A549 (cell line): ENCODE measurements around the gene HS6ST1.

ENCODE experiments used
- BHLHE40 ChIP-seq: IDR thresholded peaks from 2 replicates; pipeline ENCODE4 v1.6.1; 2012; ENCODE audit warnings: low read depth, low read length, inconsistent platforms
- EP300 ChIP-seq, 2 experiments: fragments of >200 bp; sonication (Bioruptor Twin); formaldehyde crosslinking; IDR thresholded peaks; 2 replicates in 1 of 2; 3 replicates in 1 of 2; pipeline ENCODE4 v1.6.1; 2016 to 2017
- HDAC2 ChIP-seq: fragments of 200-600 bp; sonication (generic); IDR thresholded peaks from 2 replicates; pipeline ENCODE4 v1.6.1; 2016
- MAZ ChIP-seq: fragments of 150-350 bp; IDR thresholded peaks from 2 replicates; pipeline ENCODE4 v1.6.1; 2014; ENCODE audit warnings: antibody characterized with exemption, low read depth, low read length, borderline replicate concordance
- MYC ChIP-seq: IDR thresholded peaks from 2 replicates; pipeline ENCODE4 v1.6.1; 2012; ENCODE audit warnings: mild to moderate bottlenecking, inconsistent platforms, low read length, improper control_type of control experiment, borderline replicate concordance
- POLR2A ChIP-seq: IDR thresholded peaks from 2 replicates; pipeline ENCODE4 v1.6.1; 2012; ENCODE audit warnings: mild to moderate bottlenecking, low read length
- TF ChIP-seq, protein P1 (sequence below): fragments of >200 bp; sonication (Bioruptor Twin); formaldehyde crosslinking; IDR thresholded peaks from 3 replicates; pipeline ENCODE4 v1.5.1; 2016
- TF ChIP-seq, protein P2 (sequence below): IDR thresholded peaks from 2 replicates; pipeline ENCODE4 v1.6.1; 2012
- TF ChIP-seq, protein P3 (sequence below): fragments of 450-650 bp; IDR thresholded peaks from 2 replicates; pipeline ENCODE4 v1.6.1; 2014; ENCODE audit warnings: antibody characterized with exemption

DNA sequence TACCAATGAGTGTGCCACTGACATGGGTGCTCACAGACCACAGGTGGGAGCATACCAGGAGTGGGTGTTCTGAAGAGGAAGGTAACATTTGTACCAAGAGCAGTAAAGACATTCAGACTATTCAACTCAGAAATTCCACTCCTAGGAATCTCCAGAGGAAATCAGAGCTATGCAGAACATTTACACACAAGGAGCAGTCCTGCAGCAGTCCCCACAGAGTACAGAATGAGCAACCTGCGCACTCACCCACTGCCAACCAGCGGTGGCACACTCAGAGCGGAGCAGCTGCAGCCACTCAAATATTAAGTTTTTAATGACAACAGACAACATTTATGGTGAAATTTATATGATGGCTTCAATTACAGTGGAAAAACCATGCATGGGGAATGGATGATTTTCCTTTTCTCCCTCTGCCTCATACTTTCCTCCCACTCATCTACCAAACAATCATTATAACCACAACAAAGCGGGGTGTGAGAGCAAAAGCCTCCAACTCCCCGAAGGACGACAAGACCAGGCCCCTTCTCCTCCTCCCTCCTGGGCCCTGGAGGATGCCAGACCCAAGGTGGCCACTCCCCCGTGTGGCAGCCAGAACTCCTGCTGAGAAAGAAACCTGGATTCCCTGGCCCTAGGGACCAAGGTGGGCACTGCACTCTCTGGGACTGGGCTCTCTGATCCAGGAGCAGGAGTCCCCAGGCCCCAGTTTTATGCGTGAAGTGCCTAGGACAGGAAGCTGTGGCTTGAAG is 5.4 kb downstream of the HS6ST1 start:
- TF ChIP-seq EP300 (IDR thresholded peaks at IDR 0.05), result no peak
- TF ChIP-seq, protein P1, sequence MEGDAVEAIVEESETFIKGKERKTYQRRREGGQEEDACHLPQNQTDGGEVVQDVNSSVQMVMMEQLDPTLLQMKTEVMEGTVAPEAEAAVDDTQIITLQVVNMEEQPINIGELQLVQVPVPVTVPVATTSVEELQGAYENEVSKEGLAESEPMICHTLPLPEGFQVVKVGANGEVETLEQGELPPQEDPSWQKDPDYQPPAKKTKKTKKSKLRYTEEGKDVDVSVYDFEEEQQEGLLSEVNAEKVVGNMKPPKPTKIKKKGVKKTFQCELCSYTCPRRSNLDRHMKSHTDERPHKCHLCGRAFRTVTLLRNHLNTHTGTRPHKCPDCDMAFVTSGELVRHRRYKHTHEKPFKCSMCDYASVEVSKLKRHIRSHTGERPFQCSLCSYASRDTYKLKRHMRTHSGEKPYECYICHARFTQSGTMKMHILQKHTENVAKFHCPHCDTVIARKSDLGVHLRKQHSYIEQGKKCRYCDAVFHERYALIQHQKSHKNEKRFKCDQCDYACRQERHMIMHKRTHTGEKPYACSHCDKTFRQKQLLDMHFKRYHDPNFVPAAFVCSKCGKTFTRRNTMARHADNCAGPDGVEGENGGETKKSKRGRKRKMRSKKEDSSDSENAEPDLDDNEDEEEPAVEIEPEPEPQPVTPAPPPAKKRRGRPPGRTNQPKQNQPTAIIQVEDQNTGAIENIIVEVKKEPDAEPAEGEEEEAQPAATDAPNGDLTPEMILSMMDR, result no peak
- no peak for TF ChIP-seq MYC
- no peak for TF ChIP-seq HDAC2
- TF ChIP-seq, protein P2, sequence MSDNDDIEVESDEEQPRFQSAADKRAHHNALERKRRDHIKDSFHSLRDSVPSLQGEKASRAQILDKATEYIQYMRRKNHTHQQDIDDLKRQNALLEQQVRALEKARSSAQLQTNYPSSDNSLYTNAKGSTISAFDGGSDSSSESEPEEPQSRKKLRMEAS, result no peak
- TF ChIP-seq, protein P3, sequence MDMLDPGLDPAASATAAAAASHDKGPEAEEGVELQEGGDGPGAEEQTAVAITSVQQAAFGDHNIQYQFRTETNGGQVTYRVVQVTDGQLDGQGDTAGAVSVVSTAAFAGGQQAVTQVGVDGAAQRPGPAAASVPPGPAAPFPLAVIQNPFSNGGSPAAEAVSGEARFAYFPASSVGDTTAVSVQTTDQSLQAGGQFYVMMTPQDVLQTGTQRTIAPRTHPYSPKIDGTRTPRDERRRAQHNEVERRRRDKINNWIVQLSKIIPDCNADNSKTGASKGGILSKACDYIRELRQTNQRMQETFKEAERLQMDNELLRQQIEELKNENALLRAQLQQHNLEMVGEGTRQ, result no peak
- no peak for TF ChIP-seq BHLHE40
- no peak for TF ChIP-seq POLR2A
- TF ChIP-seq MAZ, result no peak
